ENCODE measurements around the gene WNT10A.
"Not testable (repeated sequence)": the region's sequence is repeated elsewhere in the genome, so short reads cannot be mapped to it uniquely, and the experiment has no call there.

WNT10A gene

GRCh38 chr2:218880102-218880858 is at the start of gene WNT10A:
Gene WNT10A (plus strand): TSS chr2:218880852. CDS start chr2:218880996, 144 bp downstream.
- Histone ChIP-seq H3K4me3 (ENCODE audit: low read depth in 1 of 2, low read length in 2 of 2) (peak within 1 kb of the TSS in 1 of 2 donors; percentile 10), H3K9ac (ENCODE audit: low read length) (no peak within 1 kb of the TSS)

DNA sequence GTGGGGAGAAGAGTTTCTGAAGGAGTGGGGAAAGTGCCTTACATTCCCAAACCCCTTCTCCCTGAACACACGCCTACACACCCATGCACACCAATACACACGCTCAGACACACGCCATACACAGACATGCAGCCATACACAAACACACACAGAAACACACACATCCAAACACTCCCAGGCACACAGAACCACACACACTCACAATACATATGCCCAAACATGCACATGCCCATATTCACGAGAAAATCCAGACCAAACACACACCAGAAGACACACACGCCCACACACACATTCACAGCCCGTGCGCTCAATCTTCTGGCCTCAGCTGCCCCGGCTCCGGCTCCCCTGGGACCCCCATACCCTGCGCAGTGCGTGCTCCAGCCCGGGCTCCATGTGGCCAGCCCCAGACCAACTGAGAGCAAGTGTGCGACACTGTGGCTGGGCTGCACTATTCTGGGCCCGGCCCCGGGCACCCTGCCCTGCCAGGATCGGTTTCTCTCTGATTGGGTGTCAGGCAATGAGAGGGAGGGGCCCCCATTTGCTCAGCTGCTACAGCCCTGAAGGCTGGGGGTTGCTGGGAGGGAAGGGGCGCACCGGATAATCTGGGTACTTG is 49.2 kb upstream of the WNT10A start, which contains the start of gene PRKAG3:
Gene PRKAG3, minus strand, starts transcription at position 426 of the 613 bp plus-strand sequence.
- H3K4me1 ChIP-seq (ENCODE audit: insufficient read depth, low read length) = no peaks in the 10 kb centered on the region
- no peak within 1 kb of the TSS for H3K27ac ChIP-seq (ENCODE audit: low read depth, low read length)

More at GRCh38 chr2:218880102-218880858, at the start of gene WNT10A:
- H3K27ac ChIP-seq (ENCODE audit: low read depth, low read length) = no peak within 1 kb of the TSS
- H3K27me3 ChIP-seq (ENCODE audit: control insufficient read depth in 1 of 2, insufficient read depth in 2 of 2, low read length in 2 of 2) = peaks cover 49 to 85% of the 10 kb centered on the region in 2 donors
- no peaks in the 10 kb centered on the region for H3K36me3 ChIP-seq (ENCODE audit: insufficient read depth, low read length)
- H3K4me1 ChIP-seq (ENCODE audit: insufficient read depth, low read length) = peaks cover 11% of the 10 kb centered on the region
- H3K9me3 ChIP-seq (ENCODE audit: low read length) = no peaks in the 10 kb centered on the region

DNA sequence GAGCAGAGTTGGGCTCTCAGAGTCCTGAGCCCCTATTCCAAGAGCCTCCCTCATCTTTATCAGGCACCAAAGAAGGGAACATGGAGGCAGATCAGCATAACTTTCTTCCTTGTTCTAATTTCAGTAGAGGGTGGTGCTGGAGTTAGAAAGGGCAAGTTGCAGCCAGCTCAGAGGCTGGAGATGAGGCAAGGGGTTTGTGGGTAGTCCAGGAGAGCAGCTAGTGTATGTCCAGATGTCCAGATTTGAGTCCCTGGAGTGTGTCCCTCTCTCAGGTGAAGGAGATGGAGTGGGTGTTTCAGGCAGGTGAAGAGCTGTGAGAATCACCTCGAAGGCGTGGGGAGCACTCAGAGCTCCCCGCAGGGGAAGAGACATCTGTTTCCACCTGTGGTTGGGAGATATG is 48.6 kb upstream of the WNT10A start:
- Histone ChIP-seq H3K36me3 (ENCODE audit: insufficient read depth, low read length) (no peaks in the 10 kb centered on the region), H3K9me3 (ENCODE audit: low read length) (no peaks in the 10 kb centered on the region), H3K4me1 (ENCODE audit: insufficient read depth, low read length) (no peaks in the 10 kb centered on the region), H3K9ac (ENCODE audit: low read length) (no peak overlapping the region), H3K27ac (ENCODE audit: low read depth, low read length) (no peak overlapping the region), H3K4me3 (ENCODE audit: low read depth in 1 of 2, low read length in 2 of 2) (no peak overlapping the region), H3K27me3 (ENCODE audit: control insufficient read depth in 1 of 2, insufficient read depth in 2 of 2, low read length in 2 of 2) (peaks cover 0 to 13% of the 10 kb centered on the region in 2 donors)

More for the DNA sequence above, 49.2 kb upstream of the WNT10A start, which contains the start of gene PRKAG3:
- Histone ChIP-seq H3K9ac (ENCODE audit: low read length) (no peak within 1 kb of the TSS), H3K4me3 (ENCODE audit: low read depth in 1 of 2, low read length in 2 of 2) (no peak within 1 kb of the TSS), H3K27me3 (ENCODE audit: control insufficient read depth in 1 of 2, insufficient read depth in 2 of 2, low read length in 2 of 2) (peaks cover 0 to 13% of the 10 kb centered on the region in 2 donors), H3K36me3 (ENCODE audit: insufficient read depth, low read length) (no peaks in the 10 kb centered on the region), H3K9me3 (ENCODE audit: low read length) (no peaks in the 10 kb centered on the region)

GRCh38 chr2:218832520-218832919 is 48.1 kb upstream of the WNT10A start:
- H3K4me1 ChIP-seq (ENCODE audit: insufficient read depth, low read length) = no peaks in the 10 kb centered on the region
- H3K9ac ChIP-seq (ENCODE audit: low read length) = no peak overlapping the region
- no peak overlapping the region for H3K4me3 ChIP-seq (ENCODE audit: low read depth in 1 of 2, low read length in 2 of 2)
- H3K9me3 ChIP-seq (ENCODE audit: low read length) = peaks cover 4% of the 10 kb centered on the region
- H3K27ac ChIP-seq (ENCODE audit: low read depth, low read length) = no peak overlapping the region
- no peaks in the 10 kb centered on the region for H3K36me3 ChIP-seq (ENCODE audit: insufficient read depth, low read length)
- H3K27me3 ChIP-seq (ENCODE audit: control insufficient read depth in 1 of 2, insufficient read depth in 2 of 2, low read length in 2 of 2) = peaks cover 0 to 13% of the 10 kb centered on the region in 2 donors

GRCh38 chr2:218833023-218833609 is 47.5 kb upstream of the WNT10A start:
- H3K4me1 ChIP-seq (ENCODE audit: insufficient read depth, low read length) = no peaks in the 10 kb centered on the region
- H3K36me3 ChIP-seq (ENCODE audit: insufficient read depth, low read length) = no peaks in the 10 kb centered on the region
- no peak overlapping the region for H3K27ac ChIP-seq (ENCODE audit: low read depth, low read length)
- H3K9me3 ChIP-seq (ENCODE audit: low read length) = peaks cover 4% of the 10 kb centered on the region
- peaks cover 0 to 10% of the 10 kb centered on the region in 2 donors for H3K27me3 ChIP-seq (ENCODE audit: control insufficient read depth in 1 of 2, insufficient read depth in 2 of 2, low read length in 2 of 2)
- no peak overlapping the region for H3K4me3 ChIP-seq (ENCODE audit: low read depth in 1 of 2, low read length in 2 of 2)
- no peak overlapping the region for H3K9ac ChIP-seq (ENCODE audit: low read length)

DNA sequence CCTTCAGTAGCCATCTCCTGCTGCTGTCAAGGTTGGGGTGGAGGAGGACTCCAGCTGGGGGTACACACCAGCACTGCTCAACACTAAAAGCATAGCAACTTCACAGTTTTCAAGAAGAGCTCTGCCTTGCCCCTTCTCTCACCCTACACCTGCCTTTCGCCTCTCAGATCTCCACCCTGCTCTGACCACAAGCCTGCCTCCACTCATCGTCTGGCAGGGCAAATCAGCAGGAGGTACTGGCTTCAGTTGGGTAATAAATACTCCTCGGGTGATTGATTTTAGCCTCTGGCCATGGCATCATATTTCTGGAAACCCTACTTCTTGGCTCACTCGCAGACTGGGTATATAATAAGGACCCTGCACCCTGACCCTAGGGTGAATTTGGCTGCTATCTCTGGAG is 46.0 kb upstream of the WNT10A start:
- Histone ChIP-seq H3K4me3 (ENCODE audit: low read depth in 1 of 2, low read length in 2 of 2) (no peak overlapping the region), H3K9ac (ENCODE audit: low read length) (no peak overlapping the region), H3K9me3 (ENCODE audit: low read length) (peaks cover 4% of the 10 kb centered on the region), H3K4me1 (ENCODE audit: insufficient read depth, low read length) (no peaks in the 10 kb centered on the region), H3K36me3 (ENCODE audit: insufficient read depth, low read length) (no peaks in the 10 kb centered on the region), H3K27ac (ENCODE audit: low read depth, low read length) (no peak overlapping the region), H3K27me3 (ENCODE audit: control insufficient read depth in 1 of 2, insufficient read depth in 2 of 2, low read length in 2 of 2) (peaks cover 0 to 4% of the 10 kb centered on the region in 2 donors)

DNA sequence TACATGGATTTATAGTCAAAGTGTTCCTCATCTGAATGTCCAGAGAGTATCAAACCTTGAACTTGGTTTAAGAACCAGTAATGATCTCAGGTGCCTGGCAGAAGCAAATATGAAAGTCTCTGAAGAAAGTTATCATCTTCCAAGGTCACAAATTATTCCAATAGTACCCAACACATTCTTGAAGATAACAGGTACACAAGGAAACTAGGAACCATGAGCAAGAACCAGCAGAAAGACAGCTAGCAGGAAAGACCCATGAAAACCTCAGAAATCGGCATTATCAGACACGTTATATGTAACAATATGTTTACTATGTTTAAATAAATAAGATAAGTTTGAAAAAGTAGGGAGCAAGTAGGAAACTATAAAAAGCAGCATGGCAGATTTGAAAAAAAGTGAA is 43.2 kb upstream of the WNT10A start:
- Histone ChIP-seq H3K4me3 (ENCODE audit: low read depth in 1 of 2, low read length in 2 of 2) (no peak overlapping the region), H3K4me1 (ENCODE audit: insufficient read depth, low read length) (no peaks in the 10 kb centered on the region), H3K36me3 (ENCODE audit: insufficient read depth, low read length) (no peaks in the 10 kb centered on the region), H3K9me3 (ENCODE audit: low read length) (peaks cover 4% of the 10 kb centered on the region), H3K27ac (ENCODE audit: low read depth, low read length) (no peak overlapping the region), H3K9ac (ENCODE audit: low read length) (no peak overlapping the region), H3K27me3 (ENCODE audit: control insufficient read depth in 1 of 2, insufficient read depth in 2 of 2, low read length in 2 of 2) (no peaks in the 10 kb centered on the region)

GRCh38 chr2:218839430-218839829 is 41.2 kb upstream of the WNT10A start:
- Histone ChIP-seq H3K4me3 (ENCODE audit: low read depth in 1 of 2, low read length in 2 of 2) (no peak overlapping the region), H3K36me3 (ENCODE audit: insufficient read depth, low read length) (no peaks in the 10 kb centered on the region), H3K27me3 (ENCODE audit: control insufficient read depth in 1 of 2, insufficient read depth in 2 of 2, low read length in 2 of 2) (no peaks in the 10 kb centered on the region), H3K27ac (ENCODE audit: low read depth, low read length) (no peak overlapping the region), H3K9me3 (ENCODE audit: low read length) (peaks cover 4% of the 10 kb centered on the region), H3K4me1 (ENCODE audit: insufficient read depth, low read length) (no peaks in the 10 kb centered on the region), H3K9ac (ENCODE audit: low read length) (no peak overlapping the region)

- Histone ChIP-seq H3K27ac (ENCODE audit: low read depth, low read length) (no peak overlapping the region), H3K4me1 (ENCODE audit: insufficient read depth, low read length) (no peaks in the 10 kb centered on the region), H3K36me3 (ENCODE audit: insufficient read depth, low read length) (no peaks in the 10 kb centered on the region), H3K4me3 (ENCODE audit: low read depth in 1 of 2, low read length in 2 of 2) (no peak overlapping the region), H3K9me3 (ENCODE audit: low read length) (peaks cover 4% of the 10 kb centered on the region), H3K27me3 (ENCODE audit: control insufficient read depth in 1 of 2, insufficient read depth in 2 of 2, low read length in 2 of 2) (no peaks in the 10 kb centered on the region), H3K9ac (ENCODE audit: low read length) (no peak overlapping the region)
Measured at GRCh38 chr2:218839888-218840287, 40.8 kb upstream of the WNT10A start.

DNA sequence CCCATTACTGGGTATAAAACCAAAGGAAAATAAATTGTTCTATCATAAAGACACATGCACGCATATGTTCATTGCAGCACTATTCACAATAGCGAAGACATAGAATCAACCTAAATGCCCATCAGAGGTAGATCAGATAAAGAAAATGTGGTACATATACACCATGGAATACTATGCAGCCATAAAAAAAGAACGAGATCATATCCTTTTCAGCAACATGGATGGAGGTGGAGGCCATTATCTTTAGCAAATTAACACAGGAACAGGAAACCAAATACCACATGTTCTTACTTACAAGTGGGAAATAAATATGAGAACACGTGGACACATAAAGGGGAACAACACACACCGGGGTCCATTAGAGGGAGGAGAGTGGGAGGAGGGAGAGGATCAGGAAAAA is 36.3 kb upstream of the WNT10A start:
- not testable (repeated sequence) for H3K27me3 ChIP-seq (ENCODE audit: control insufficient read depth in 1 of 2, insufficient read depth in 2 of 2, low read length in 2 of 2); H3K36me3 ChIP-seq (ENCODE audit: insufficient read depth, low read length); H3K9ac ChIP-seq (ENCODE audit: low read length); H3K4me1 ChIP-seq (ENCODE audit: insufficient read depth, low read length); H3K9me3 ChIP-seq (ENCODE audit: low read length); H3K4me3 ChIP-seq (ENCODE audit: low read depth in 1 of 2, low read length in 2 of 2); H3K27ac ChIP-seq (ENCODE audit: low read depth, low read length)

- H3K27me3 ChIP-seq (ENCODE audit: control insufficient read depth in 1 of 2, insufficient read depth in 2 of 2, low read length in 2 of 2) = peaks cover 0 to 21% of the 10 kb centered on the region in 2 donors
Measured at GRCh38 chr2:218846963-218847362, 33.7 kb upstream of the WNT10A start.

More at GRCh38 chr2:218846963-218847362, 33.7 kb upstream of the WNT10A start:
- H3K9me3 ChIP-seq (ENCODE audit: low read length); H3K36me3 ChIP-seq (ENCODE audit: insufficient read depth, low read length); H3K9ac ChIP-seq (ENCODE audit: low read length); H3K4me1 ChIP-seq (ENCODE audit: insufficient read depth, low read length); H3K4me3 ChIP-seq (ENCODE audit: low read depth in 1 of 2, low read length in 2 of 2); H3K27ac ChIP-seq (ENCODE audit: low read depth, low read length): not testable (repeated sequence)
